ENCODE measurements around the gene FBXO39. TPM values are rescaled to one million over a fixed set of nuclear protein-coding genes. Genes with fewer than 3 reads are reported as not detected.

The FBXO39 gene
- total RNA-seq, 1 experiment from 2014 or later = not detected

DNA sequence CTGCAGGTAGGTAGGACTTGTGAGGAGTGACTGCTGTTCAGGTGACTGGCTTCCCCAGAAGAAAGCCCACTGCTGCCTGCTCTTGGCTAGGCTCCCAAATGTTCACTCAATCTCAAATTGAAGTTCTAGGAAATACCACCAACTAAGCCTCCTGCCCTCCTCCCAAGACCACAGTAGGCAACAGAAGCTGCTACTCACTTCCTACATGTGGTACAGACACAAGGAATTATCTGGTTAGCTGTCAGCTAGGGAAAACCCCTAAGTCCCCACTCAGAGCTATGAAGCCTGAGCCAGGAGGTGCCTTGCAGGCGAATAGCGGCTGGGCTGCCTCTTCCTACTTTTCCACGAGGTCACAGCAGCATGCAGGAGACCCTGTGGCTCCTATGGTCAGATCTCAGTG, 4.9 kb downstream of the FBXO39 start (continued):
- TF ChIP-seq, protein P1, sequence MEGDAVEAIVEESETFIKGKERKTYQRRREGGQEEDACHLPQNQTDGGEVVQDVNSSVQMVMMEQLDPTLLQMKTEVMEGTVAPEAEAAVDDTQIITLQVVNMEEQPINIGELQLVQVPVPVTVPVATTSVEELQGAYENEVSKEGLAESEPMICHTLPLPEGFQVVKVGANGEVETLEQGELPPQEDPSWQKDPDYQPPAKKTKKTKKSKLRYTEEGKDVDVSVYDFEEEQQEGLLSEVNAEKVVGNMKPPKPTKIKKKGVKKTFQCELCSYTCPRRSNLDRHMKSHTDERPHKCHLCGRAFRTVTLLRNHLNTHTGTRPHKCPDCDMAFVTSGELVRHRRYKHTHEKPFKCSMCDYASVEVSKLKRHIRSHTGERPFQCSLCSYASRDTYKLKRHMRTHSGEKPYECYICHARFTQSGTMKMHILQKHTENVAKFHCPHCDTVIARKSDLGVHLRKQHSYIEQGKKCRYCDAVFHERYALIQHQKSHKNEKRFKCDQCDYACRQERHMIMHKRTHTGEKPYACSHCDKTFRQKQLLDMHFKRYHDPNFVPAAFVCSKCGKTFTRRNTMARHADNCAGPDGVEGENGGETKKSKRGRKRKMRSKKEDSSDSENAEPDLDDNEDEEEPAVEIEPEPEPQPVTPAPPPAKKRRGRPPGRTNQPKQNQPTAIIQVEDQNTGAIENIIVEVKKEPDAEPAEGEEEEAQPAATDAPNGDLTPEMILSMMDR (IDR thresholded peaks at IDR 0.05 in 2 of 3, conservative IDR thresholded peaks at IDR 0.05 in 1 of 3; ENCODE audit: borderline replicate concordance in 1 of 3, insufficient read depth in 1 of 3, low read depth in 2 of 3, low read length in 2 of 3) = no peak
- no peak for TF ChIP-seq EZH2phosphoT487 (IDR thresholded peaks at IDR 0.05; ENCODE audit: borderline replicate concordance)
- TF ChIP-seq MAX (IDR thresholded peaks at IDR 0.05) = no peak
- TF ChIP-seq ZFX (IDR thresholded peaks at IDR 0.05) = no peak
- no peak for TF ChIP-seq RAD21 (IDR thresholded peaks at IDR 0.05; ENCODE audit: low read depth)

GRCh38 chr17:6782244-6782643, 6.2 kb downstream of the FBXO39 start:
- no peaks in the 10 kb centered on the region for H3K9me3 ChIP-seq (ENCODE audit: control insufficient read depth in 1 of 2, insufficient read depth in 1 of 2, low read depth in 1 of 2, low read length in 2 of 2)
- DNase-seq (ENCODE audit: low read depth, low spot score) (no peak), ATAC-seq (no peak)
- BruUV-seq (replicated peaks) = no TSS peak
- no peaks in the 10 kb centered on the region for H3K36me3 ChIP-seq (ENCODE audit: control insufficient read depth in 1 of 2, insufficient read depth in 2 of 2, low read length in 2 of 2)
- no peaks in the 10 kb centered on the region for H4K20me1 ChIP-seq (ENCODE audit: insufficient read depth)
- H3K9me2 ChIP-seq (ENCODE audit: insufficient read depth) = no peaks in the 10 kb centered on the region
- H3K4me2 ChIP-seq (ENCODE audit: low read length) = no peak overlapping the region
- peaks cover 46% of the 10 kb centered on the region for H3K27me3 ChIP-seq (ENCODE audit: insufficient read depth, low read length)
- H3K4me3 ChIP-seq (replicated peaks in 1 of 2; ENCODE audit: low read depth in 1 of 2, low read length in 2 of 2) = no peak overlapping the region
- H3K4me1 ChIP-seq (ENCODE audit: control insufficient read depth in 1 of 2, insufficient read depth in 2 of 2, low read length in 2 of 2) = no peaks in the 10 kb centered on the region
- H3K27ac ChIP-seq (ENCODE audit: low read depth, low read length) = no peak overlapping the region
- intact Hi-C loops (cut with micrococcal nuclease) = no loop called here
- RAD21 ChIA-PET (ENCODE audit: low non-redundant PET in 1 of 2, low total read pairs in 2 of 2, uncharacterized antibody in 2 of 2, unreplicated experiment in 2 of 2) = no interaction called here
- H3K79me2 ChIP-seq (ENCODE audit: insufficient read depth, low read length) = no peaks in the 10 kb centered on the region
- CTCF ChIA-PET = no interaction called here
- POLR2A ChIA-PET = no interaction called here
- TF ChIP-seq POLR2A (IDR thresholded peaks at IDR 0.05; ENCODE audit: borderline replicate concordance, extremely low read depth, insufficient read depth, insufficient read length) (no peak), MAX (IDR thresholded peaks at IDR 0.05) (no peak), SP1 (IDR thresholded peaks at IDR 0.05; ENCODE audit: low read depth) (no peak), ZNF274 (IDR thresholded peaks at IDR 0.05; ENCODE audit: low read depth, low read length) (no peak), CBX3 (IDR thresholded peaks at IDR 0.05; ENCODE audit: low read depth) (no peak), JUND (IDR thresholded peaks at IDR 0.05) (no peak), SIN3A (IDR thresholded peaks at IDR 0.05; ENCODE audit: low read depth) (no peak), SRF (IDR thresholded peaks at IDR 0.05; ENCODE audit: low read depth) (no peak), ZFX (IDR thresholded peaks at IDR 0.05) (no peak), EZH2 (IDR thresholded peaks at IDR 0.05) (no peak), EZH2phosphoT487 (IDR thresholded peaks at IDR 0.05; ENCODE audit: borderline replicate concordance) (no peak), TCF7L2 (IDR thresholded peaks at IDR 0.05; ENCODE audit: borderline replicate concordance, extremely low read depth, insufficient read depth, insufficient read length) (no peak), POLR2AphosphoS5 (IDR thresholded peaks at IDR 0.05; ENCODE audit: low read depth, low read length) (no peak), ELF1 (IDR thresholded peaks at IDR 0.05; ENCODE audit: borderline replicate concordance, low read depth) (no peak), YY1 (IDR thresholded peaks at IDR 0.05; ENCODE audit: extremely low read depth, insufficient replicate concordance, low read depth, low read length) (no peak), RAD21 (IDR thresholded peaks at IDR 0.05; ENCODE audit: low read depth) (no peak), EGR1 (IDR thresholded peaks at IDR 0.05; ENCODE audit: low read depth) (no peak)
- TF ChIP-seq, protein P2, sequence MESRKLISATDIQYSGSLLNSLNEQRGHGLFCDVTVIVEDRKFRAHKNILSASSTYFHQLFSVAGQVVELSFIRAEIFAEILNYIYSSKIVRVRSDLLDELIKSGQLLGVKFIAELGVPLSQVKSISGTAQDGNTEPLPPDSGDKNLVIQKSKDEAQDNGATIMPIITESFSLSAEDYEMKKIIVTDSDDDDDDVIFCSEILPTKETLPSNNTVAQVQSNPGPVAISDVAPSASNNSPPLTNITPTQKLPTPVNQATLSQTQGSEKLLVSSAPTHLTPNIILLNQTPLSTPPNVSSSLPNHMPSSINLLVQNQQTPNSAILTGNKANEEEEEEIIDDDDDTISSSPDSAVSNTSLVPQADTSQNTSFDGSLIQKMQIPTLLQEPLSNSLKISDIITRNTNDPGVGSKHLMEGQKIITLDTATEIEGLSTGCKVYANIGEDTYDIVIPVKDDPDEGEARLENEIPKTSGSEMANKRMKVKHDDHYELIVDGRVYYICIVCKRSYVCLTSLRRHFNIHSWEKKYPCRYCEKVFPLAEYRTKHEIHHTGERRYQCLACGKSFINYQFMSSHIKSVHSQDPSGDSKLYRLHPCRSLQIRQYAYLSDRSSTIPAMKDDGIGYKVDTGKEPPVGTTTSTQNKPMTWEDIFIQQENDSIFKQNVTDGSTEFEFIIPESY (IDR thresholded peaks at IDR 0.05; ENCODE audit: extremely low read depth, insufficient replicate concordance, low read length) = no peak
- TF ChIP-seq, protein P1 (IDR thresholded peaks at IDR 0.05 in 2 of 3, conservative IDR thresholded peaks at IDR 0.05 in 1 of 3; ENCODE audit: borderline replicate concordance in 1 of 3, insufficient read depth in 1 of 3, low read depth in 2 of 3, low read length in 2 of 3) = no peak
- no peak overlapping the region for H2AFZ ChIP-seq (ENCODE audit: low read depth, low read length, poor library complexity, severe bottlenecking)
- H3K9ac ChIP-seq (ENCODE audit: low read length) = no peak overlapping the region
